ENCODE measurements around the gene PELO. TPM values are rescaled to one million over a fixed set of nuclear protein-coding genes. Genes with fewer than 3 reads are reported as not detected.

PELO gene
- total and polyA plus RNA-seq, 2 donors (not counting 3 experiments of a cell fraction or from before 2014, with no cell fraction given), result 8.6 to 13.2 TPM

GRCh38 chr5:52805615-52806014 lies 17.9 kb downstream of the PELO start:
- Histone ChIP-seq H4K20me1 (replicated peaks; ENCODE audit: control insufficient read depth, extremely low read depth, insufficient read depth, low read length) (no peaks in the 10 kb centered on the region), H3K79me2 (ENCODE audit: control insufficient read depth, insufficient read depth, low read length) (peaks cover 37% of the 10 kb centered on the region), H3K4me1 (ENCODE audit: control insufficient read depth, extremely low read depth, insufficient read depth, low read length) (peaks cover 18% of the 10 kb centered on the region)

More at GRCh38 chr5:52805615-52806014, 17.9 kb downstream of the PELO start:
- no TSS peak for BruUV-seq (replicated peaks)
- H3K27ac ChIP-seq (ENCODE audit: insufficient read depth, low read depth, low read length), result no peak overlapping the region
- TF ChIP-seq POLR2AphosphoS5 (IDR thresholded peaks at IDR 0.05; ENCODE audit: insufficient read depth, low read depth, low read length) (no peak), EZH2 (IDR thresholded peaks at IDR 0.05; ENCODE audit: borderline replicate concordance, low read depth, low read length, severe bottlenecking) (no peak), GATA2 (IDR thresholded peaks at IDR 0.05; ENCODE audit: insufficient read depth, insufficient read length, low read depth, low read length) (no peak), POLR2A (IDR thresholded peaks at IDR 0.05; ENCODE audit: low read depth, low read length) (no peak), JUN (IDR thresholded peaks at IDR 0.05; ENCODE audit: borderline replicate concordance, insufficient read depth, insufficient read length, low read depth) (no peak), MAX (IDR thresholded peaks at IDR 0.05; ENCODE audit: insufficient read depth, insufficient read length) (no peak), CTCF (IDR thresholded peaks at IDR 0.05; ENCODE audit: extremely low read depth in 1 of 2, insufficient read depth in 1 of 2, low read depth in 1 of 2, low read length in 2 of 2) (no peak), MYC (IDR thresholded peaks at IDR 0.05; ENCODE audit: low read depth, low read length) (no peak), FOS (IDR thresholded peaks at IDR 0.05; ENCODE audit: borderline replicate concordance, insufficient read depth, low read length) (no peak)
- FAIRE-seq, result no peak
- no peak overlapping the region for H2AFZ ChIP-seq (ENCODE audit: low read depth, low read length)
- no peak overlapping the region for H3K9ac ChIP-seq (replicated peaks; ENCODE audit: extremely low read depth, insufficient read depth, low read length)
- intact Hi-C loops (cut with micrococcal nuclease), result no loop called here
- no peaks in the 10 kb centered on the region for H3K27me3 ChIP-seq (ENCODE audit: control insufficient read depth in 2 of 2, insufficient read depth in 2 of 2, low read length in 2 of 2)
- H3K9me3 ChIP-seq (replicated peaks; ENCODE audit: control insufficient read depth, insufficient read depth, low read length), result no peaks in the 10 kb centered on the region
- H3K4me3 ChIP-seq (replicated peaks in 1 of 3; ENCODE audit: insufficient read depth in 1 of 3, low read depth in 1 of 3, low read length in 3 of 3), result no peak overlapping the region
- no peak for DNase-seq (ENCODE audit: low read depth, low spot score)
- H3K9me1 ChIP-seq (replicated peaks; ENCODE audit: control insufficient read depth, extremely low read depth, insufficient read depth, low read length), result no peaks in the 10 kb centered on the region
- POLR2A ChIA-PET, result no interaction called here
- dilution Hi-C loops (cut with MboI; ENCODE audit: extremely low pct_ligation_motif_present, low sequenced_read_pairs), result no loop called here
- no peak overlapping the region for H3K4me2 ChIP-seq (ENCODE audit: insufficient read depth, low read length)
- H3K36me3 ChIP-seq (ENCODE audit: control insufficient read depth in 2 of 2, extremely low read depth in 1 of 2, insufficient read depth in 2 of 2, low read length in 2 of 2), result no peaks in the 10 kb centered on the region
- CTCF ChIA-PET, result no interaction called here

Measured in endothelial cell of umbilical vein (primary cell).